ENCODE results near the gene RNF214. TPM values are rescaled to one million over a fixed set of nuclear protein-coding genes. Genes with fewer than 3 reads are reported as not detected.

The RNF214 gene
- total RNA-seq, 1 donor from 2014 or later = 28.9 TPM

DNA sequence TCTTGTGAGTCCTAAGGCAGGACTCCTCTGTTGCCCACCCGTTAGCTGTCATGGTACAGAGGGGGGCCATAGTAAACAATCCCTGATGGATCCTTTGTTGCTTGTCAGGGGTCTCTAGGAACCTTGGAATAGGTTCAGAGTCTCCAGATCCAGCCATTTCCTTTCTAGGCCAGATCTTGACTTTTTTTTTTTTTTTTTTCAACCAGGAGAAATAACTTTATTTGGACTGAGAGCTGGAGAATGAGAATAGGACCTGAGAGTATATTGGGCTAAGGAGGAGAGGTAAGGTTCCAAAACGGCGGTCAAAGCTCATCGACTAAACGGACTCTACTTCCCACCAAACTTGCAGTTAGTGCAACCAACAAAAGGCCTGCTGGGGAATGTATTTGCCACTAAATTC lies 102.9 kb downstream of the RNF214 start:
- TF ChIP-seq, protein P1, sequence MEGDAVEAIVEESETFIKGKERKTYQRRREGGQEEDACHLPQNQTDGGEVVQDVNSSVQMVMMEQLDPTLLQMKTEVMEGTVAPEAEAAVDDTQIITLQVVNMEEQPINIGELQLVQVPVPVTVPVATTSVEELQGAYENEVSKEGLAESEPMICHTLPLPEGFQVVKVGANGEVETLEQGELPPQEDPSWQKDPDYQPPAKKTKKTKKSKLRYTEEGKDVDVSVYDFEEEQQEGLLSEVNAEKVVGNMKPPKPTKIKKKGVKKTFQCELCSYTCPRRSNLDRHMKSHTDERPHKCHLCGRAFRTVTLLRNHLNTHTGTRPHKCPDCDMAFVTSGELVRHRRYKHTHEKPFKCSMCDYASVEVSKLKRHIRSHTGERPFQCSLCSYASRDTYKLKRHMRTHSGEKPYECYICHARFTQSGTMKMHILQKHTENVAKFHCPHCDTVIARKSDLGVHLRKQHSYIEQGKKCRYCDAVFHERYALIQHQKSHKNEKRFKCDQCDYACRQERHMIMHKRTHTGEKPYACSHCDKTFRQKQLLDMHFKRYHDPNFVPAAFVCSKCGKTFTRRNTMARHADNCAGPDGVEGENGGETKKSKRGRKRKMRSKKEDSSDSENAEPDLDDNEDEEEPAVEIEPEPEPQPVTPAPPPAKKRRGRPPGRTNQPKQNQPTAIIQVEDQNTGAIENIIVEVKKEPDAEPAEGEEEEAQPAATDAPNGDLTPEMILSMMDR (IDR thresholded peaks at IDR 0.05) = no peak
- no peak overlapping the region for H3K27ac ChIP-seq
- H3K4me3 ChIP-seq = no peak overlapping the region
- no peaks in the 10 kb centered on the region for H3K27me3 ChIP-seq (ENCODE audit: low read depth)
- DNase-seq (no peak), ATAC-seq (no peak)
- H3K36me3 ChIP-seq = peaks cover 35% of the 10 kb centered on the region
- peaks cover under 1% of the 10 kb centered on the region for H3K4me1 ChIP-seq
- no peaks in the 10 kb centered on the region for H3K9me3 ChIP-seq
- intact Hi-C loops (cut with DNase I) = no loop called here

Other genes starting within 250 kb of the RNF214 start
- 32.9 TPM for gene SIK3, start 134.2 kb upstream of the RNF214 start, total RNA-seq
- gene PAFAH1B2, start 88.4 kb upstream of the RNF214 start, total RNA-seq = 78.2 TPM
- 190 TPM for gene SIDT2, start 53.9 kb upstream of the RNF214 start, total RNA-seq
- gene TAGLN, start 33.3 kb upstream of the RNF214 start, total RNA-seq = 297 TPM
- gene PCSK7, start 598 bp upstream of the RNF214 start, total RNA-seq = 50.2 TPM
- 8.6 TPM for gene BACE1-AS, start 58.7 kb downstream of the RNF214 start, total RNA-seq
- 28.4 TPM for gene BACE1, start 83.6 kb downstream of the RNF214 start, total RNA-seq
- gene CEP164, start 95.2 kb downstream of the RNF214 start, total RNA-seq = 27.3 TPM

Measured in lower lobe of right lung (tissue), 2 donors.